Measurements from ENCODE around the gene TPRX2. TPM values are rescaled to one million over a fixed set of nuclear protein-coding genes. Genes with fewer than 3 reads are reported as not detected.

TPRX2 gene
- total RNA-seq, 1 experiment from 2014 or later = not detected

Other genes starting within 250 kb of the TPRX2 start
- gene EHD2, start 145.8 kb upstream of the TPRX2 start, total RNA-seq (2014; rRNA removed; shearing (Covaris generic)) = 28.4 and 36.2 TPM in 2 replicates
- 87.2 and 111 TPM in 2 replicates for gene NOP53, start 113.7 kb upstream of the TPRX2 start, total RNA-seq (2014; rRNA removed; shearing (Covaris generic))
- gene SELENOW, start 80.5 kb upstream of the TPRX2 start, total RNA-seq (2014; rRNA removed; shearing (Covaris generic)) = 124 and 165 TPM in 2 replicates
- not detected in 2 replicates for gene TPRX1, start 54.7 kb upstream of the TPRX2 start, total RNA-seq (2014; rRNA removed; shearing (Covaris generic))
- gene CRX, start 37.3 kb upstream of the TPRX2 start, total RNA-seq (2014; rRNA removed; shearing (Covaris generic)) = not detected in 2 replicates
- not detected in 2 replicates for gene SULT2A1, start 27.1 kb downstream of the TPRX2 start, total RNA-seq (2014; rRNA removed; shearing (Covaris generic))
- not detected in 2 replicates for gene BSPH1, start 132.9 kb downstream of the TPRX2 start, total RNA-seq (2014; rRNA removed; shearing (Covaris generic))
- not detected in 2 replicates for gene ELSPBP1, start 135.4 kb downstream of the TPRX2 start, total RNA-seq (2014; rRNA removed; shearing (Covaris generic))
- not detected in 2 replicates for gene CABP5, start 184.8 kb downstream of the TPRX2 start, total RNA-seq (2014; rRNA removed; shearing (Covaris generic))

All from HT1080 (cell line).